Caco-2 (cell line): ENCODE measurements around the gene PPP2R3B. TPM values are rescaled to one million over a fixed set of nuclear protein-coding genes. Genes with fewer than 3 reads are reported as not detected.
A peak's percentile ranks its signal among the peaks of the same experiment; 100 is the strongest.

ENCODE experiments used
- BruUV-seq: library from RNA; stranded (reverse); fragments of 400-500 nt; replicated peaks from 2 replicates; lab custom pipeline; 2021; lab: Mats Ljungman, UMichigan
- CTCF ChIA-PET: fragments of 300-600 bp; sonication (Branson Sonifier 250); formaldehyde crosslinking; loops from one replicate; lab custom pipeline; 2022; ENCODE audit warnings: antibody characterized with exemption; lab: Charles Lee
- POLR2A ChIA-PET: fragments of 300-600 bp; sonication (Branson Sonifier 250); formaldehyde crosslinking; loops from one replicate; lab custom pipeline; 2022; ENCODE audit warnings: antibody characterized with exemption; lab: Charles Lee
- DNase-seq, 2 experiments: peaks; one replicate each; pipeline versions ENCODE4 v3.0.0 to v3.0.0-alpha.2; 2020 to 2022
- H3K27me3 ChIP-seq: replicated peaks from 2 replicates; pipeline ENCODE4 v1.6.0; 2011; ENCODE audit warnings: low read length; ENCODE audit not compliant: control insufficient read depth, insufficient read depth
- H3K36me3 ChIP-seq: 2 replicates; pipeline ENCODE4 v1.5.1; 2011; ENCODE audit warnings: low read length; ENCODE audit not compliant: control insufficient read depth, insufficient read depth
- H3K4me1 ChIP-seq: fragments of 250-450 bp; sonication (Bioruptor Pico); 2 replicates; pipeline ENCODE4 v1.5.1; 2020; ENCODE audit warnings: mild to moderate bottlenecking
- H3K4me3 ChIP-seq: 2 replicates; pipeline ENCODE4 v1.5.1; 2011; ENCODE audit warnings: low read depth, mild to moderate bottlenecking, control low read depth, low read length
- H3K9me3 ChIP-seq: fragments of 250-450 bp; sonication (Bioruptor Pico); 2 replicates; pipeline ENCODE4 v1.5.1; 2020; ENCODE audit warnings: mild to moderate bottlenecking, moderate library complexity
- H3K27ac Mint-ChIP-seq: one replicate; pipeline ENCODE4 v1.8.0; 2022; ENCODE audit warnings: mixed read lengths; ENCODE audit not compliant: unreplicated experiment
- H3K27me3 Mint-ChIP-seq: one replicate; pipeline ENCODE4 v1.8.0; 2022; ENCODE audit warnings: mixed read lengths; ENCODE audit not compliant: insufficient read depth, unreplicated experiment
- H3K36me3 Mint-ChIP-seq: one replicate; pipeline ENCODE4 v1.8.0; 2022; ENCODE audit warnings: mild to moderate bottlenecking, mixed read lengths; ENCODE audit not compliant: insufficient read depth, unreplicated experiment
- H3K4me1 Mint-ChIP-seq: one replicate; pipeline ENCODE4 v1.8.0; 2022; ENCODE audit warnings: low read depth, mixed read lengths; ENCODE audit not compliant: unreplicated experiment
- H3K4me3 Mint-ChIP-seq: one replicate; pipeline ENCODE4 v1.8.0; 2022; ENCODE audit warnings: mild to moderate bottlenecking, moderate library complexity, mixed read lengths; ENCODE audit not compliant: unreplicated experiment
- H3K9me3 Mint-ChIP-seq: one replicate; pipeline ENCODE4 v1.8.0; 2022; ENCODE audit warnings: mixed read lengths; ENCODE audit not compliant: unreplicated experiment
- intact Hi-C: fragments of 100-400 bp; cut with micrococcal nuclease; formaldehyde crosslinking; loops from one replicate; pipeline ENCODE4 v1.10.0; 2022; ENCODE audit not compliant: unreplicated experiment
- total RNA-seq: library from RNA; stranded (reverse); gene quantifications from 2 replicates; pipeline ENCODE4 v1.2.3, GENCODE V29; 2022
- TF ChIP-seq, protein P1 (sequence below), 2 experiments: fragments of 200-600 bp in 1 of 2; IDR thresholded peaks; 1 replicate in 1 of 2; 2 replicates in 1 of 2; pipeline versions ENCODE4 v1.5.1 to v1.8.0; 2011 to 2022; ENCODE audit warnings: antibody characterized with exemption in 1 of 2, control low read depth in 1 of 2, inconsistent platforms in 1 of 2, low read depth in 1 of 2, low read length in 1 of 2, mild to moderate bottlenecking in 1 of 2, moderate library complexity in 1 of 2; ENCODE audit not compliant: insufficient read depth in 1 of 2, severe bottlenecking in 1 of 2, unreplicated experiment in 1 of 2

The PPP2R3B gene
- total RNA-seq, 1 experiment from 2014 or later: 71.3 TPM

DNA sequence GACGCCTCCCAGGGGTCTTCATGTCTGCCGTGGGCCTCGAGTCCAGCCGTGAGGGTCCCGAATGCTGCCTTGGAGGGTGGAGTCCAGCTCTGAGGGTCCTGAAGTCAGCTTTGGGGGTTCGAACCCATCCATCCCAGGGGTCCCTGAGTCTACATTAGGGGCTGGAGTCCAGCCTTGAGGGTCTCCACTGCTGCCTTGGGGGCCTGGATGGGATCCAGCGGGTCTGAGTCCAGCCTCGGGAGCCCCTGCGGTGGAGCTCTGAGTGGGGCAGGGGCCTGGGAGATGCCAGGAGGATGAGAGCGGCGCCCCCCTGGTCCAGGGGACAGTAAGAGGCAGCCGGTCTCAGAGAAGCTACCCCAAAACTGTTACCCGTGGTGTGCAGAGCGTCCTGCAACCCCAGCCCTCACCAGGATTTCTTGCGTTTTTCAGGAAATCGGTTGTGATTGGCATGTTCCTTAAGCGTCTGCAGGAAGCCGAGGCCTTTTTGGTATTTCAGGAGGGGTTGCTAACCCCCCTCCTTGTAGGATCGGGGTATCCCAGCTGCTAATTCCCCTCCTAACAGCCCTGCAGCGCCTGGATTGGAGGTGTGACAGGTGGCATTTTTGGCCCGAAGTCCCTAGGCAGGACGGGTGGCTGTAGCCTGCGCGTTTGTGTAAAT lies 66.5 kb downstream of the PPP2R3B start:
- Mint-ChIP-seq H3K27me3 (no peaks in the 10 kb centered on the region), H3K9me3 (no peaks in the 10 kb centered on the region), H3K4me3 (peak overlapping the region; percentile 72), H3K4me1 (peaks cover 7% of the 10 kb centered on the region), H3K36me3 (peaks cover 30% of the 10 kb centered on the region), H3K27ac (no peak overlapping the region)
- ChIA-PET CTCF (no interaction called here), POLR2A (no interaction called here)
- peaks cover 7% of the 10 kb centered on the region for H3K36me3 ChIP-seq
- DNase-seq: no peak
- no peaks in the 10 kb centered on the region for H3K27me3 ChIP-seq
- no TSS peak for BruUV-seq
- TF ChIP-seq, protein P1, sequence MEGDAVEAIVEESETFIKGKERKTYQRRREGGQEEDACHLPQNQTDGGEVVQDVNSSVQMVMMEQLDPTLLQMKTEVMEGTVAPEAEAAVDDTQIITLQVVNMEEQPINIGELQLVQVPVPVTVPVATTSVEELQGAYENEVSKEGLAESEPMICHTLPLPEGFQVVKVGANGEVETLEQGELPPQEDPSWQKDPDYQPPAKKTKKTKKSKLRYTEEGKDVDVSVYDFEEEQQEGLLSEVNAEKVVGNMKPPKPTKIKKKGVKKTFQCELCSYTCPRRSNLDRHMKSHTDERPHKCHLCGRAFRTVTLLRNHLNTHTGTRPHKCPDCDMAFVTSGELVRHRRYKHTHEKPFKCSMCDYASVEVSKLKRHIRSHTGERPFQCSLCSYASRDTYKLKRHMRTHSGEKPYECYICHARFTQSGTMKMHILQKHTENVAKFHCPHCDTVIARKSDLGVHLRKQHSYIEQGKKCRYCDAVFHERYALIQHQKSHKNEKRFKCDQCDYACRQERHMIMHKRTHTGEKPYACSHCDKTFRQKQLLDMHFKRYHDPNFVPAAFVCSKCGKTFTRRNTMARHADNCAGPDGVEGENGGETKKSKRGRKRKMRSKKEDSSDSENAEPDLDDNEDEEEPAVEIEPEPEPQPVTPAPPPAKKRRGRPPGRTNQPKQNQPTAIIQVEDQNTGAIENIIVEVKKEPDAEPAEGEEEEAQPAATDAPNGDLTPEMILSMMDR (IDR thresholded peaks at IDR 0.05; ENCODE audit: insufficient read depth in 1 of 2, low read depth in 1 of 2, low read length in 1 of 2, severe bottlenecking in 1 of 2, unreplicated experiment in 1 of 2): no peak
- no peaks in the 10 kb centered on the region for H3K9me3 ChIP-seq
- peak overlapping the region; percentile 90 for H3K4me3 ChIP-seq
- intact Hi-C loops: no loop called here
- no peaks in the 10 kb centered on the region for H3K4me1 ChIP-seq

GRCh38 chrX:319579-320125 lies 67.1 kb downstream of the PPP2R3B start:
- CTCF ChIA-PET: no interaction called here
- H3K4me1 ChIP-seq: no peaks in the 10 kb centered on the region
- H3K27me3 Mint-ChIP-seq: no peaks in the 10 kb centered on the region
- H3K36me3 ChIP-seq: peaks cover 7% of the 10 kb centered on the region
- peak overlapping the region; percentile 72 for H3K4me3 Mint-ChIP-seq
- POLR2A ChIA-PET: no interaction called here
- H3K36me3 Mint-ChIP-seq: peaks cover 33% of the 10 kb centered on the region
- no peak for DNase-seq
- no TSS peak for BruUV-seq
- no peaks in the 10 kb centered on the region for H3K27me3 ChIP-seq
- H3K27ac Mint-ChIP-seq: no peak overlapping the region
- intact Hi-C loops: loop anchor here (2.0 to 5.0 kb wide), 4 partner anchors 43 to 1273 kb away; partner anchors contain the start of genes AKAP17A, ASMTL and PPP2R3B
- H3K4me1 Mint-ChIP-seq: peaks cover 7% of the 10 kb centered on the region
- TF ChIP-seq, protein P1 (IDR thresholded peaks at IDR 0.05; ENCODE audit: insufficient read depth in 1 of 2, low read depth in 1 of 2, low read length in 1 of 2, severe bottlenecking in 1 of 2, unreplicated experiment in 1 of 2): no peak
- H3K4me3 ChIP-seq: peak overlapping the region; percentile 90
- no peaks in the 10 kb centered on the region for H3K9me3 Mint-ChIP-seq
- no peaks in the 10 kb centered on the region for H3K9me3 ChIP-seq

DNA sequence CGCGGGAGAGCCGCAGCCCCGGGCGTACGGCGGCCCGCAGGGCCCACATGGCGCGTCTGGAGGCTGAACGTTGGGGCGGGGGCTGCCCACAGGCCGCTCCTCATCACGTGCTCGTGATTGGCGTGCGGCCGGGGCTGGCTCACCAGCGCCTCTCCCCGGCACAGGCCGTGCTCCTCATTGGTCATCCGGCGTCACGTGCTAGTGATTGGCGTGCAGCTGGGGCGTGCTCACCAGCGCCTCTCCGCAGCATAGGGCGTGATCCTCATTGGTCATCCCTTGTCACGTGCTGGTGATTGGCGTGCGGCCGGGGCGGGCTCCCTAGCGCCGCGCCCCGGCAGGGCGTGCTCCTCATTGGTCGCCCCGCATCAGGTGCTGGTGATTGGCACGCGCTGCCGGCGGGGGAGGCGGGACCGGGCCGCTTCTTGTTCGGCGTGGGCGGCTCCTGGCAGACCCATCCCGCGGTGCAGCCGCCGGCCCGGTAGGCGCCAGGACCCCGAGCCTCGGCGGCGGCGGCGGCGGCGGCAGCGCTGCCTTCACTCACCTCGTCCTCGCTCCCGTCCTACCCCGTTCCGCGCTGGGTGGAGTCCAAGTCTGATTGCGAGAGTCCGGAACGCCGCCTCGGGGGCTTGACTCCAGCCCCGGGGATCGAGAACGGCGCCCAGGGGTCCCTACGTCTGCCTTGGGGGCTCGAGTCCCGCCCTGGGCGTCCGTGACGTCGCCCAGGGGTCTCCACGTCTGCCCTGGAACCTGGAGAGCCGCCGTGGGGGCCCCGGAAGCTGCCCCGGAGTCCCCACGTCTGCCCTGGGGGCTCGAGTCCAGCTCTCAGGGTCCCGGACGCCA lies 67.7 kb downstream of the PPP2R3B start, which contains the start of gene GTPBP6:
Gene GTPBP6 (minus strand): TSS at position 58 of the 840 bp plus-strand sequence. CDS start 9 bp downstream, at position 49.
- peak within 1 kb of the TSS; percentile 83 for H3K27ac Mint-ChIP-seq
- TF ChIP-seq, protein P1 (IDR thresholded peaks at IDR 0.05; ENCODE audit: insufficient read depth in 1 of 2, low read depth in 1 of 2, low read length in 1 of 2, severe bottlenecking in 1 of 2, unreplicated experiment in 1 of 2): no peak
- no peaks in the 10 kb centered on the region for H3K9me3 Mint-ChIP-seq
- BruUV-seq: no TSS peak
- peaks cover 36% of the 10 kb centered on the region for H3K36me3 Mint-ChIP-seq
- peak within 1 kb of the TSS; percentile 90 for H3K4me3 ChIP-seq
- intact Hi-C loops: loop anchor here (2.0 to 5.0 kb wide), 4 partner anchors 42 to 1273 kb away; partner anchors contain the start of genes AKAP17A, ASMTL and PPP2R3B
- no peaks in the 10 kb centered on the region for H3K9me3 ChIP-seq
- DNase-seq: peak; percentile 99
- peaks cover 7% of the 10 kb centered on the region for H3K4me1 Mint-ChIP-seq
- ChIA-PET POLR2A (no interaction called here), CTCF (no interaction called here)
- H3K4me3 Mint-ChIP-seq: peak within 1 kb of the TSS; percentile 72
- no peaks in the 10 kb centered on the region for H3K27me3 ChIP-seq
- H3K27me3 Mint-ChIP-seq: no peaks in the 10 kb centered on the region
- peaks cover 7% of the 10 kb centered on the region for H3K36me3 ChIP-seq
- H3K4me1 ChIP-seq: no peaks in the 10 kb centered on the region
